H9 (cell line): ENCODE data around the gene ETV2. TPM values are rescaled to one million over a fixed set of nuclear protein-coding genes. Genes with fewer than 3 reads are reported as not detected.

Experiments used
- DNase-seq: peaks from one replicate; pipeline ENCODE4 v3.0.0-alpha.2; 2017
- H2AFZ ChIP-seq: one replicate; pipeline ENCODE4 v1.6.1; 2013; ENCODE audit warnings: mild to moderate bottlenecking, low read length, control low read depth, moderate library complexity
- H2AK5ac ChIP-seq: 2 replicates; pipeline ENCODE4 v1.6.1; 2013; ENCODE audit warnings: low read length, control low read depth, mixed read lengths; ENCODE audit not compliant: insufficient read length
- H2BK120ac ChIP-seq: one replicate; pipeline ENCODE4 v1.6.1; 2013; ENCODE audit warnings: low read depth, mild to moderate bottlenecking, low read length, control low read depth, inconsistent platforms; ENCODE audit not compliant: poor library complexity, severe bottlenecking
- H2BK12ac ChIP-seq: 2 replicates; pipeline ENCODE4 v1.6.1; 2013; ENCODE audit warnings: low read length, control low read depth, mixed read lengths, low read depth; ENCODE audit not compliant: insufficient read length
- H2BK15ac ChIP-seq: 2 replicates; pipeline ENCODE4 v1.6.1; 2013; ENCODE audit warnings: low read depth, low read length, control low read depth
- H2BK20ac ChIP-seq: one replicate; pipeline ENCODE4 v1.6.1; 2013; ENCODE audit warnings: low read depth, mild to moderate bottlenecking, low read length, control low read depth, inconsistent platforms; ENCODE audit not compliant: poor library complexity, severe bottlenecking
- H2BK5ac ChIP-seq: 2 replicates; pipeline ENCODE4 v1.6.1; 2013; ENCODE audit warnings: low read length, control low read depth, mixed read lengths; ENCODE audit not compliant: insufficient read length
- H3K14ac ChIP-seq: 2 replicates; pipeline ENCODE4 v1.6.1; 2013; ENCODE audit warnings: low read length, control low read depth; ENCODE audit not compliant: insufficient read depth
- H3K18ac ChIP-seq: 2 replicates; pipeline ENCODE4 v1.6.1; 2013; ENCODE audit warnings: low read depth, mild to moderate bottlenecking, mixed read lengths, low read length, control low read depth; ENCODE audit not compliant: insufficient read length
- H3K23ac ChIP-seq: 2 replicates; pipeline ENCODE4 v1.6.1; 2013; ENCODE audit warnings: low read length, control low read depth, mixed read lengths, low read depth; ENCODE audit not compliant: insufficient read length
- H3K23me2 ChIP-seq: 2 replicates; pipeline ENCODE4 v1.6.1; 2013; ENCODE audit warnings: low read depth, mild to moderate bottlenecking, mixed read lengths, low read length, control low read depth; ENCODE audit not compliant: insufficient read length, poor library complexity, severe bottlenecking
- H3K27ac ChIP-seq: 2 replicates; pipeline ENCODE4 v1.5.1; 2013; ENCODE audit warnings: low read length, control low read depth, mixed read lengths, low read depth; ENCODE audit not compliant: insufficient read length
- H3K27me3 ChIP-seq: 2 replicates; pipeline ENCODE4 v1.6.1; 2013; ENCODE audit warnings: low read length, control low read depth, inconsistent platforms; ENCODE audit not compliant: insufficient read depth
- H3K4ac ChIP-seq: 2 replicates; pipeline ENCODE4 v1.6.1; 2013; ENCODE audit warnings: low read depth, mild to moderate bottlenecking, control low read depth, inconsistent platforms, low read length, moderate library complexity
- H3K4me1 ChIP-seq: 2 replicates; pipeline ENCODE4 v1.6.1; 2013; ENCODE audit warnings: low read length, control low read depth, inconsistent platforms; ENCODE audit not compliant: insufficient read depth
- H3K4me2 ChIP-seq: 2 replicates; pipeline ENCODE4 v1.6.1; 2013; ENCODE audit warnings: low read length, control low read depth, mixed read lengths; ENCODE audit not compliant: insufficient read length, insufficient read depth
- H3K56ac ChIP-seq: 2 replicates; pipeline ENCODE4 v1.6.1; 2013; ENCODE audit warnings: low read depth, mild to moderate bottlenecking, mixed read lengths, low read length, control low read depth; ENCODE audit not compliant: insufficient read length
- H3K79me1 ChIP-seq: 2 replicates; pipeline ENCODE4 v1.6.1; 2013; ENCODE audit warnings: low read depth, mild to moderate bottlenecking, moderate library complexity, low read length, control low read depth, inconsistent platforms; ENCODE audit not compliant: insufficient read depth, poor library complexity, severe bottlenecking
- H3K79me2 ChIP-seq: 2 replicates; pipeline ENCODE4 v1.6.1; 2013; ENCODE audit warnings: low read length, control low read depth, inconsistent platforms; ENCODE audit not compliant: insufficient read depth
- H3K9ac ChIP-seq: 2 replicates; pipeline ENCODE4 v1.6.1; 2013; ENCODE audit warnings: low read length, control low read depth, mixed read lengths; ENCODE audit not compliant: insufficient read length; ENCODE audit errors: extremely low read depth
- H3K9me3 ChIP-seq: one replicate; pipeline ENCODE4 v1.6.1; 2013; ENCODE audit warnings: low read depth, low read length, inconsistent platforms; ENCODE audit not compliant: control insufficient read depth
- H3T11ph ChIP-seq: one replicate; pipeline ENCODE4 v1.6.1; 2013; ENCODE audit warnings: mild to moderate bottlenecking, low read length, control low read depth, inconsistent platforms
- H4K20me1 ChIP-seq: one replicate; pipeline ENCODE4 v1.6.1; 2013; ENCODE audit not compliant: control insufficient read depth, insufficient read length, insufficient read depth
- H4K5ac ChIP-seq: 2 replicates; pipeline ENCODE4 v1.6.1; 2013; ENCODE audit warnings: low read depth, mild to moderate bottlenecking, mixed read lengths, low read length, control low read depth; ENCODE audit not compliant: insufficient read length
- H4K8ac ChIP-seq: replicated peaks from 2 replicates; pipeline ENCODE4 v1.6.1; 2013; ENCODE audit warnings: low read length, control low read depth, mixed read lengths, low read depth; ENCODE audit not compliant: insufficient read length
- H4K91ac ChIP-seq: 2 replicates; pipeline ENCODE4 v1.6.1; 2013; ENCODE audit warnings: low read depth, mild to moderate bottlenecking, moderate library complexity, mixed read lengths, low read length, control low read depth; ENCODE audit not compliant: insufficient read length
- H3K27ac Mint-ChIP-seq, 3 experiments: 2 replicates in 2 of 3; 3 replicates in 1 of 3; pipeline ENCODE4 v1.8.0; 2020 to 2021; ENCODE audit warnings: mixed read lengths in 3 of 3, mild to moderate bottlenecking in 1 of 3, moderate library complexity in 1 of 3
- H3K27me3 Mint-ChIP-seq: 2 replicates; pipeline ENCODE4 v1.8.0; 2021; ENCODE audit warnings: low read depth, mild to moderate bottlenecking, moderate library complexity, mixed read lengths
- H3K36me3 Mint-ChIP-seq, 3 experiments: 2 replicates in 2 of 3; 3 replicates in 1 of 3; pipeline ENCODE4 v1.8.0; 2020 to 2021; ENCODE audit warnings: low read depth in 3 of 3, mixed read lengths in 3 of 3; ENCODE audit not compliant: insufficient read depth in 1 of 3
- H3K4me1 Mint-ChIP-seq, 2 experiments: 2 replicates each; pipeline ENCODE4 v1.8.0; 2020; ENCODE audit warnings: mixed read lengths in 2 of 2
- H3K4me3 Mint-ChIP-seq, 2 experiments: 2 replicates in 1 of 2; 3 replicates in 1 of 2; pipeline ENCODE4 v1.8.0; 2020 to 2021; ENCODE audit warnings: mild to moderate bottlenecking in 2 of 2, mixed read lengths in 2 of 2, moderate library complexity in 1 of 2
- H3K9me3 Mint-ChIP-seq, 2 experiments: 2 replicates in 1 of 2; 3 replicates in 1 of 2; pipeline ENCODE4 v1.8.0; 2020; ENCODE audit warnings: mild to moderate bottlenecking in 2 of 2, mixed read lengths in 2 of 2, moderate library complexity in 1 of 2
- CTCF ChIP-seq: fragments of 200-600 bp; sonication (generic); conservative IDR thresholded peaks from 3 replicates; pipeline ENCODE4 v1.8.0; 2021; ENCODE audit warnings: antibody characterized with exemption, mild to moderate bottlenecking
- WGBS: extraction: QIAGEN DNeasy Blood & Tissue Kit; methylation state at CpG from one replicate; pipeline ENCODE4 v1.1.7; 2013; ENCODE audit warnings: missing lambda C conversion rate, low lambda C conversion rate, mixed read lengths; ENCODE audit not compliant: insufficient read length; ENCODE audit errors: extremely low coverage; 5-methylcytosine and 5-hydroxymethylcytosine counted together
- total RNA-seq: library from RNA; stranded (reverse); gene quantifications from 2 replicates; pipeline ENCODE4 v1.2.1, GENCODE V29; 2021

ETV2 gene
- total RNA-seq, 1 experiment from 2014 or later, result 1.9 TPM

GRCh38 chr19:35620001-35620400 is 21.5 kb upstream of the ETV2 start:
- H3K27me3 ChIP-seq, result no peaks in the 10 kb centered on the region
- H3K23ac ChIP-seq, result no peak overlapping the region
- H2BK20ac ChIP-seq, result no peak overlapping the region
- no peak overlapping the region for H2BK12ac ChIP-seq
- TF ChIP-seq CTCF, result no peak
- no peaks in the 10 kb centered on the region for H4K20me1 ChIP-seq
- no peak overlapping the region for H3K9ac ChIP-seq
- H3K18ac ChIP-seq, result no peak overlapping the region
- no CpG with 5 or more reads among the region's 17 CpGs for WGBS
- no peaks in the 10 kb centered on the region for H3K23me2 ChIP-seq
- no peak overlapping the region for H2AFZ ChIP-seq
- no peak overlapping the region for H2BK15ac ChIP-seq
- H3K4ac ChIP-seq, result no peak overlapping the region
- no peak overlapping the region for H2BK120ac ChIP-seq
- no peak overlapping the region for H2BK5ac ChIP-seq
- no peaks in the 10 kb centered on the region for H3K9me3 ChIP-seq
- Mint-ChIP-seq H3K4me3 (no peak overlapping the region), H3K36me3 (peaks cover 11 to 47% (median 36%) of the 10 kb centered on the region in 3 experiments; a peak in 6 of 7 replicates), H3K4me1 (no peaks in the 10 kb centered on the region), H3K9me3 (no peaks in the 10 kb centered on the region), H3K27me3 (no peaks in the 10 kb centered on the region; the same call in 1 of the 2 replicates), H3K27ac (no peak overlapping the region)
- no peak for DNase-seq
- H3K79me2 ChIP-seq, result no peaks in the 10 kb centered on the region
- H3K56ac ChIP-seq, result no peak overlapping the region
- no peak overlapping the region for H4K8ac ChIP-seq
- no peak overlapping the region for H3K14ac ChIP-seq
- H2AK5ac ChIP-seq, result no peak overlapping the region
- H4K91ac ChIP-seq, result no peak overlapping the region
- H3K4me1 ChIP-seq, result no peaks in the 10 kb centered on the region
- no peak overlapping the region for H3K4me2 ChIP-seq
- H3T11ph ChIP-seq, result no peak overlapping the region
- no peaks in the 10 kb centered on the region for H3K79me1 ChIP-seq
- no peak overlapping the region for H4K5ac ChIP-seq
- no peak overlapping the region for H3K27ac ChIP-seq
